ENCODE measurements around the gene PANK2. TPM values are rescaled to one million over a fixed set of nuclear protein-coding genes. Genes with fewer than 3 reads are reported as not detected.
"Not testable (repeated sequence)": the region's sequence is repeated elsewhere in the genome, so short reads cannot be mapped to it uniquely, and the experiment has no call there.

Gene PANK2
- total RNA-seq, 2 experiments from 2014 or later, result 47.6 to 50.3 TPM

GRCh38 chr20:3894796-3895195, 5.6 kb downstream of the PANK2 start:
- no peak for TF ChIP-seq CTCF (IDR thresholded peaks at IDR 0.05)
- no peaks in the 10 kb centered on the region for H3K27me3 Mint-ChIP-seq
- DNase-seq (no peak), ATAC-seq (no peak)
- H3K36me3 Mint-ChIP-seq (ENCODE audit: low read depth), result peaks cover 57% of the 10 kb centered on the region
- POLR2A ChIA-PET, result interaction anchor here (0.8 to 1.0 kb wide), 2 partner anchors 9 to 16 kb away, joined by 3 to 4 read pairs; no protein-coding TSS in a partner anchor
- CTCF ChIA-PET, result interaction anchor here (0.9 to 1.1 kb wide), 2 partner anchors 127 to 142 kb away, joined by 3 read pairs; partner anchors contain the start of gene ADISSP
- no peaks in the 10 kb centered on the region for H3K9me3 Mint-ChIP-seq
- peak overlapping the region; percentile 18 for H3K27ac Mint-ChIP-seq
- peak overlapping the region; percentile 1 for H3K4me3 Mint-ChIP-seq
- H3K4me1 Mint-ChIP-seq (ENCODE audit: low read depth), result peaks cover 65% of the 10 kb centered on the region
- intact Hi-C loops (cut with micrococcal nuclease), result no loop called here

GRCh38 chr20:3896302-3896701, 7.1 kb downstream of the PANK2 start:
- DNase-seq (no peak), ATAC-seq (no peak)
- ChIA-PET POLR2A (interaction anchor here (0.6 kb wide), 1 partner anchor 11 kb away, joined by 3 read pairs; no protein-coding TSS in a partner anchor), CTCF (no interaction called here)
- TF ChIP-seq CTCF (IDR thresholded peaks at IDR 0.05), result no peak
- H3K36me3 Mint-ChIP-seq (ENCODE audit: low read depth), result peaks cover 47% of the 10 kb centered on the region
- H3K27me3 Mint-ChIP-seq, result no peaks in the 10 kb centered on the region
- intact Hi-C loops (cut with micrococcal nuclease), result no loop called here
- no peaks in the 10 kb centered on the region for H3K9me3 Mint-ChIP-seq
- peaks cover 71% of the 10 kb centered on the region for H3K4me1 Mint-ChIP-seq (ENCODE audit: low read depth)
- H3K27ac Mint-ChIP-seq, result no peak overlapping the region
- H3K4me3 Mint-ChIP-seq, result no peak overlapping the region

GRCh38 chr20:3896853-3897583, 7.8 kb downstream of the PANK2 start:
- Mint-ChIP-seq H3K4me3 (no peak overlapping the region), H3K36me3 (ENCODE audit: low read depth) (peaks cover 47% of the 10 kb centered on the region), H3K27me3 (no peaks in the 10 kb centered on the region), H3K4me1 (ENCODE audit: low read depth) (peaks cover 71% of the 10 kb centered on the region), H3K27ac (no peak overlapping the region), H3K9me3 (no peaks in the 10 kb centered on the region)
- CTCF ChIA-PET, result no interaction called here
- POLR2A ChIA-PET, result interaction anchor here (0.6 kb wide), 1 partner anchor 11 kb away, joined by 3 read pairs; no protein-coding TSS in a partner anchor
- no peak for DNase-seq
- no peak for TF ChIP-seq CTCF (IDR thresholded peaks at IDR 0.05)
- intact Hi-C loops (cut with micrococcal nuclease), result no loop called here
- no peak for ATAC-seq

GRCh38 chr20:3898181-3898580, 9.0 kb downstream of the PANK2 start:
- H3K27me3 Mint-ChIP-seq; H3K4me3 Mint-ChIP-seq; H3K27ac Mint-ChIP-seq; intact Hi-C loops (cut with micrococcal nuclease); ATAC-seq; DNase-seq; H3K9me3 Mint-ChIP-seq: not testable (repeated sequence)
- peaks cover 69% of the 10 kb centered on the region for H3K4me1 Mint-ChIP-seq (ENCODE audit: low read depth)
- peaks cover 37% of the 10 kb centered on the region for H3K36me3 Mint-ChIP-seq (ENCODE audit: low read depth)
- POLR2A ChIA-PET, result interaction anchor here (0.8 to 1.1 kb wide), 2 partner anchors 8 to 19 kb away, joined by 3 read pairs; no protein-coding TSS in a partner anchor
- CTCF ChIA-PET, result interaction anchor here (1.5 kb wide), 1 partner anchor 187 kb away, joined by 4 read pairs; no protein-coding TSS in a partner anchor

GRCh38 chr20:3898639-3899038, 9.5 kb downstream of the PANK2 start:
- peaks cover 33% of the 10 kb centered on the region for H3K36me3 Mint-ChIP-seq (ENCODE audit: low read depth)
- DNase-seq (no peak), ATAC-seq (no peak)
- H3K4me1 Mint-ChIP-seq (ENCODE audit: low read depth), result peaks cover 65% of the 10 kb centered on the region
- H3K27me3 Mint-ChIP-seq, result no peaks in the 10 kb centered on the region
- CTCF ChIA-PET, result interaction anchor here (1.5 kb wide), 1 partner anchor 187 kb away, joined by 4 read pairs; no protein-coding TSS in a partner anchor
- intact Hi-C loops (cut with micrococcal nuclease), result no loop called here
- TF ChIP-seq CTCF (IDR thresholded peaks at IDR 0.05), result no peak
- POLR2A ChIA-PET, result interaction anchor here (0.8 to 1.1 kb wide), 2 partner anchors 8 to 18 kb away, joined by 3 read pairs; no protein-coding TSS in a partner anchor
- H3K4me3 Mint-ChIP-seq, result no peak overlapping the region
- no peak overlapping the region for H3K27ac Mint-ChIP-seq
- H3K9me3 Mint-ChIP-seq, result no peaks in the 10 kb centered on the region
